ENCODE measurements around the gene SH3RF1. TPM values are rescaled to one million over a fixed set of nuclear protein-coding genes. Genes with fewer than 3 reads are reported as not detected.

The SH3RF1 gene
- total and polyA plus RNA-seq, 2 experiments from 2014 or later = 7.8 to 12.4 TPM

GRCh38 chr4:169311643-169312365 is 41.0 kb upstream of the SH3RF1 start:
- H2AFZ ChIP-seq = peak overlapping the region; percentile 85; the same call in 1 of the 2 replicates
- 0 out of 3 replicates have a peak, but pooled peaks cover 3% of the 10 kb centered on the region for H3K4me1 Mint-ChIP-seq
- no peaks in the 10 kb centered on the region for H3K36me3 Mint-ChIP-seq (ENCODE audit: low read depth)
- no peaks in the 10 kb centered on the region for H3K9me2 ChIP-seq (ENCODE audit: insufficient read depth)
- peaks cover 3% of the 10 kb centered on the region; the same call in 1 of the 2 replicates for H3K4me1 ChIP-seq (ENCODE audit: insufficient read depth)
- no peaks in the 10 kb centered on the region for H3K36me3 ChIP-seq (ENCODE audit: insufficient read depth)
- ATAC-seq (peak; percentile 100), DNase-seq (ENCODE audit: low spot score) (peak; percentile 94)
- no peak overlapping the region for H3K27ac Mint-ChIP-seq
- no peaks in the 10 kb centered on the region for H3K79me2 ChIP-seq (replicated peaks; ENCODE audit: insufficient read depth)
- H3K27me3 ChIP-seq (ENCODE audit: insufficient read depth) = no peaks in the 10 kb centered on the region
- no peak overlapping the region for H3K4me2 ChIP-seq
- peak overlapping the region; percentile 40 for H3K27ac ChIP-seq (ENCODE audit: low read depth)
- no peak overlapping the region for H3K4me3 ChIP-seq
- no peak for TF ChIP-seq POLR2AphosphoS5 (IDR thresholded peaks at IDR 0.05; ENCODE audit: low read depth)
- TF ChIP-seq ZNF114 (CRISPR knock-in tag; IDR thresholded peaks at IDR 0.05) = no peak
- TF ChIP-seq CTCF (conservative IDR thresholded peaks at IDR 0.05; ENCODE audit: low read depth in 2 of 2) = peak; percentile 73 to 75
- no peak for TF ChIP-seq ZNF331 (CRISPR knock-in tag; IDR thresholded peaks at IDR 0.05; ENCODE audit: low read depth)
- TF ChIP-seq EZH2 (IDR thresholded peaks at IDR 0.05; ENCODE audit: low read depth, unreplicated experiment) = no peak
- H4K20me1 ChIP-seq (replicated peaks; ENCODE audit: insufficient read depth) = no peaks in the 10 kb centered on the region
- peaks cover 1% of the 10 kb centered on the region for H3K27me3 Mint-ChIP-seq (ENCODE audit: insufficient read depth, low read depth, poor library complexity)
- no peaks in the 10 kb centered on the region for H3K9me3 Mint-ChIP-seq
- no peak overlapping the region for H3K4me3 Mint-ChIP-seq
- no peaks in the 10 kb centered on the region for H3F3A ChIP-seq (replicated peaks; ENCODE audit: low read depth)

- peaks cover 3% of the 10 kb centered on the region; the same call in 1 of the 2 replicates for H3K4me1 ChIP-seq (ENCODE audit: insufficient read depth)
- Mint-ChIP-seq H3K9me3 (no peaks in the 10 kb centered on the region), H3K27ac (no peak overlapping the region), H3K36me3 (ENCODE audit: low read depth) (no peaks in the 10 kb centered on the region), H3K27me3 (ENCODE audit: insufficient read depth, low read depth, poor library complexity) (peaks cover 1% of the 10 kb centered on the region), H3K4me1 (0 out of 3 replicates have a peak, but pooled peaks cover 3% of the 10 kb centered on the region), H3K4me3 (no peak overlapping the region)
- TF ChIP-seq ZNF114 (CRISPR knock-in tag; IDR thresholded peaks at IDR 0.05) = no peak
- TF ChIP-seq NANOG (IDR thresholded peaks at IDR 0.05; ENCODE audit: borderline replicate concordance) = no peak
- no peak for TF ChIP-seq ZNF331 (CRISPR knock-in tag; IDR thresholded peaks at IDR 0.05; ENCODE audit: low read depth)
- H4K20me1 ChIP-seq (replicated peaks; ENCODE audit: insufficient read depth) = no peaks in the 10 kb centered on the region
- no peak for ATAC-seq
- H3K79me2 ChIP-seq (replicated peaks; ENCODE audit: insufficient read depth) = no peaks in the 10 kb centered on the region
- no peak for DNase-seq (ENCODE audit: low spot score)
- H2AFZ ChIP-seq = no peak overlapping the region
- no peaks in the 10 kb centered on the region for H3F3A ChIP-seq (replicated peaks; ENCODE audit: low read depth)
- no peaks in the 10 kb centered on the region for H3K36me3 ChIP-seq (ENCODE audit: insufficient read depth)
- H3K9me2 ChIP-seq (ENCODE audit: insufficient read depth) = no peaks in the 10 kb centered on the region
- no peak overlapping the region for H3K4me2 ChIP-seq
- no peak overlapping the region for H3K27ac ChIP-seq (ENCODE audit: low read depth)
- H3K4me3 ChIP-seq = no peak overlapping the region
- H3K27me3 ChIP-seq (ENCODE audit: insufficient read depth) = no peaks in the 10 kb centered on the region
These were observed 38.7 kb upstream of the SH3RF1 start for GRCh38 chr4:169309326-169309967.

- Histone ChIP-seq H3K36me3 (ENCODE audit: insufficient read depth) (no peaks in the 10 kb centered on the region), H3K27ac (ENCODE audit: low read depth) (no peak overlapping the region), H3K4me2 (no peak overlapping the region), H3K4me1 (ENCODE audit: insufficient read depth) (peaks cover 3% of the 10 kb centered on the region; the same call in 1 of the 2 replicates), H2AFZ (no peak overlapping the region), H3K27me3 (ENCODE audit: insufficient read depth) (no peaks in the 10 kb centered on the region), H3K79me2 (replicated peaks; ENCODE audit: insufficient read depth) (no peaks in the 10 kb centered on the region), H4K20me1 (replicated peaks; ENCODE audit: insufficient read depth) (no peaks in the 10 kb centered on the region), H3F3A (replicated peaks; ENCODE audit: low read depth) (no peaks in the 10 kb centered on the region), H3K4me3 (no peak overlapping the region), H3K9me2 (ENCODE audit: insufficient read depth) (no peaks in the 10 kb centered on the region)
- no peak for DNase-seq (ENCODE audit: low spot score)
- Mint-ChIP-seq H3K27me3 (ENCODE audit: insufficient read depth, low read depth, poor library complexity) (peaks cover 1% of the 10 kb centered on the region), H3K36me3 (ENCODE audit: low read depth) (no peaks in the 10 kb centered on the region), H3K4me1 (0 out of 3 replicates have a peak, but pooled peaks cover 3% of the 10 kb centered on the region), H3K27ac (no peak overlapping the region), H3K4me3 (no peak overlapping the region), H3K9me3 (no peaks in the 10 kb centered on the region)
- ATAC-seq = no peak
- no peak for TF ChIP-seq ETS1 (IDR thresholded peaks at IDR 0.05)
These were observed 36.8 kb upstream of the SH3RF1 start for GRCh38 chr4:169307576-169307975.

Measured in GM23338 (cell line).